Stimulated activated CD4-positive, alpha-beta T cell treated with anti-CD3 and anti-CD28 coated beads, Interleukin-12 subunit alpha, Interleukin-12 subunit beta, amount 100 ng/mL, for 24 hours (primary cell): Measurements from ENCODE around the gene DNASE1L1.
"Not testable (repeated sequence)": the region's sequence is repeated elsewhere in the genome, so short reads cannot be mapped to it uniquely, and the experiment has no call there.

ENCODE experiments used
- DNase-seq, 2 experiments: peaks; one replicate each; pipeline ENCODE4 v3.0.0-alpha.2; 2020; ENCODE audit warnings: low read depth in 2 of 2

Gene DNASE1L1

DNA sequence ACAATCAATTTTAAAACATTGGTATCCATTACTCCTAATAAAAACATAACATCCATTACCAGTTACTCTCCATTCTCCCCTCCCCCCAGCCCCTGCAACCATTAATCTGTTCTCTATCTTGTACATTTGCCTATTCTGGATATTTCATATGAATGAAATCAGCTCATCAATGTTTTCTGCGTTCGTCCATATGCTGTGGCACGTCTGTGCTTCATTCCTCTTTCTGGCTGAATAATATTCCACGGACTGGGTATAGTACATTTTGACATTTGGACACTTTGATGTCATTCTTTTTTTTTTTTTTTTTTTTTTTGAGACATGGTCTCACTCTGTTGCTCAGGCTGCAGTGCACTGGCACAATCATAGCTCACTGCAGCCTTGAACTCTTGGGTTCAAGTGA, 5.2 kb downstream of the DNASE1L1 start:
- no peak for DNase-seq

DNA sequence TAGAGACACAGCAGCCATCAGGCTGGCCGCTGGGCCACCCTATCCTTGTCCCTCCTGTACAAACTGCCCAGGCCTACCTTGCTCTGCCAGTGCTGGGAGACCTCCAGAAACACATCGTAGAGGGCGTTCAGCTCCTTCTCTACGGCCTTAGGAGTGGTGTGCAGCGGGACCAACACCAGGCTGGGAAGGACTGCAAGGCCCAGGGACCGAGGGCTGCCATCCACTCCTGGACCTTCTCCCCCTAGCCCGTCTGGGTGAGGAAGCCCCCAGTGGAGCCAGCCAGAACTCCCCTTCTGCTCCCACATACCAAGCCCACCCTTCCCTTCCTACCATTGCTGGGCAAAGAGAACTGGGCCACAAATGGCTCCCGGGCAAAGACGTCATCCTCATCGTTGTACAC, 5.9 kb downstream of the DNASE1L1 start:
- no peak for DNase-seq

- DNase-seq: no peak
These were observed 6.4 kb downstream of the DNASE1L1 start for GRCh38 chrX:154402622-154403127.

DNA sequence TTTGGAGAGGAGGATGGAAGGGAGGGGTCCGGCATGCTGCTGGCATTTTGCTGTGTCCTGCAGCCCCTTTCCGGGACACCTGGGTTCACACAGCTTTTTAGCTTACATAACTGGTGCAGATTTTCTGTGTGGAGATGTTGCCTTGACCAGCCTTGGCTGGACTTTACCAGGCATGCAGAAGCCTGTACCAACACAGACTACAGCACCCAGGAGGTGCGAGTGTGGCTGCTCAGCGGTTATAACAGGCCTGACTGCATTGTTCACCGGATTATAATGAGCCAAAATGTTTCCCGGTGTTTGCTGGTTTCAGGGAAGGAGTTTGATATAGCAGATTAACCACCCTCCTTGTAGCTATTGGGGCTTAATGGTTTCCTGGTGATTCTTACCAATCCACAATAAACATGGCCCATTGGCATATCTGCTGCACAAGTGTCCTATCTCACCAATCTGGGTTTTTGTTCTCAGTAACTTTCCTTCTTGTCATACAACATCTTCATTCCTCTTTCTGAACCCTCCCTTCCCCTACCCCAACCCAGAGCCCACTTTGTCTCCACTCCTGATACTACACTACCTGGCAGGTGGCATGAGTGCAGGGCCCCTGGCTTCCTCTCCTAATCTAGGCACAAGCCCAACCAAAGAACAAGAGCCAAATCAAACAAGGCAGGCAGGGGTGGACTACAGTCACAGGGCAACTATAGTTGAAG, 7.0 kb downstream of the DNASE1L1 start:
- no peak for DNase-seq

- DNase-seq: no peak
These were observed 7.8 kb downstream of the DNASE1L1 start for GRCh38 chrX:154401045-154401799.

DNA sequence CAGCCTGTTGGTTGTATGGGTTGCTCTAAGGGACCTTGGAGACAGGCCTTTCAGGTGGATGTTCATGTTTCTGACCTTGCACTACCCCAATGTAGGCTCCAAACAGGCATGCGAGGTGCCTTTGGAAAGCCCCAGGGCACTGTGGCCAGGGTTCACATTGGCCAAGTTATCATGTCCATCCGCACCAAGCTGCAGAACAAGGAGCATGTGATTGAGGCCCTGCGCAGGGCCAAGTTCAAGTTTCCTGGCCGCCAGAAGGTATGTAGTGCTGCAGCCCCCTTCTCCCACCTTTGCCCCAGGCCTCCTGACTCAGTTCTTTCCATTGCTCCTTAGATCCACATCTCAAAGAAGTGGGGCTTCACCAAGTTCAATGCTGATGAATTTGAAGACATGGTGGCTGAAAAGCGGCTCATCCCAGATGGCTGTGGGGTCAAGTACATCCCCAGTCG, 8.7 kb downstream of the DNASE1L1 start:
- not testable (repeated sequence) for DNase-seq

GRCh38 chrX:154399527-154400368, 9.3 kb downstream of the DNASE1L1 start:
- no peak for DNase-seq

DNA sequence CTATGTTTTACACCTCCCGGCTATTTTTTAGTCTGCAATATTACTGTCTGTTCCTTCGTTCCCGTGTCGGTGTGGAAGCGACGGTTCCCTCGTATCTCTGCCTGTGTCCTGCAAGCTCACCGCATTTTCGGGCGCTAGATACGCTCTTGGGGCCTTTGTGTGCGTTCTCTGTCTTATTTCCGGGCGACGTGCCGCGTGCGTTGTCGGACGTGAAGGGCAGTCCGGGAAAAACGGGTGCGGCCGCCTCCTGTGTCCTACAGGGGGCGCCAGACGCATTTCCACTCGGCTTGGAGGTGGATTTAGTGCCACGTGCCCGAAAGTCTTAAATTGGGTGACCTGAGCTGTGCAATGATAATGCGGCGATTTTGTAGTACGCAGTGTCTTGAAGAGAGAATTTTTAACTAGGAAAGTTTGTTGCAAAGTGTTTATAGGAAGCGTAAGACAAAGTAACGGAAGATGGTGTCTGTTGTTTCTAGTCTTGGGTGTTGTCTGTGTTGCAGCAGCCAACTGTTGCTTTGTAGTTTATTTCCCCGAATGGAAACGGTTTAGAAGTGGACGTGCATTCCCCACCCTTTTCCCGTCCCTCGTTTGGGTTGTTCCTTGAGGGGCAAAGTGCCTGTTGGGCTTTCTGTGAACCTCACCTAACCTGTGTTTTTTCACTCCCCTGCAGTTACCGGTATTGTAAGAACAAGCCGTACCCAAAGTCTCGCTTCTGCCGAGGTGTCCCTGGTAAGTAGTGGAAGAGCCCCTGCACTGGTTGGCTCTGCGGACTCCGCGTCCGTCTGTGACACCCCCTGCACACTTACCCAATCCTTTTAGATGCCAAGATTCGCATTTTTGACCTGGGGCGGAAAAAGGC, 10.2 kb downstream of the DNASE1L1 start:
- peak; percentile 50 to 65 for DNase-seq

- peak; percentile 81 to 82 for DNase-seq
These were observed 11.0 kb downstream of the DNASE1L1 start, which contains the start of gene RPL10 for GRCh38 chrX:154397888-154398667. Gene RPL10, plus strand, starts transcription at chrX:154398377. Its CDS starts 143 bp downstream, at chrX:154398520.

DNA sequence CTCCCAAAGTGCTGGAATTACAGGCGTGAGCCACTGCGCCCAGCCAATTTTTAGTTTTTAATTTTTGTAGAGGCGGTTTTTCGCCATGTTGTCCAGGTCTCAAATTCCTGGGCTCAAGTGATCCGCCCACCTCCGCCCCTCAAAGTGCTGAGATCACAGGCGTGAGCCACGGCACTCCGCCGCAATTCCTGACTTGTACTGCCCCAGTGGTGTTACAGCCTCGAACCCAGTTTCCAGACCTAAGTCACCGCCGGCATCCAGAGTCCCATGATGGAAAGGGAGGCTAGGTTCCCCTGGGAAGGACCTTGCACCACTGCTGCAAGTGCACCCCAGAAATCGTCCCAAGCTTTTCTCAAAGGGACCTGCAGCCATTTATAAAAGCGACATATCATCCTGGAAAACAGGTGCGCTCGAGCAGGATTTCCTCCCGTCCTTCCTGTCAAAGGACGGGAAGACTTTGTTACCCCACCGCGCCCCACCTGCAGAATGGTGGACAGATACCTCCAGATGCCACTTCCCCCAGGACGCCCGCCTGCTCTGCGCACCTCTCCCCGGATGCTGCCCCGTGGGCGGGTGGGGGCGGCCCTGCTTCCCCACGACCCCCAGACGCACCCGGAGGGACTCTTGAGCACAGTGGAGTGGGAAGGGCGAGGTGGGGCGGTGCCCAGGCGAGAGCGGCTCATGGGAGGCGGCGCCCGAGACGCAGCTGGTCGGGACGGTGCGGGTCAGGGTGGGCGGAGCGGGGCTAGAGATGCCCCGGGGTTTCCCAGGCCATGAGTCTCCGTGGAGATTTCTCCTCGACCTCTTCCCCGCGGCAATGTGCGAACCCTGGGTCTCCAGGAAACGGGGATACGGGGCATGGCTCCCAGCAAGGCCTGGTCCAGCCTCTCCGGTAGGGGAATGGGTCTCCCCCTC, 11.8 kb downstream of the DNASE1L1 start:
- peak; percentile 52 to 64 for DNase-seq

DNA sequence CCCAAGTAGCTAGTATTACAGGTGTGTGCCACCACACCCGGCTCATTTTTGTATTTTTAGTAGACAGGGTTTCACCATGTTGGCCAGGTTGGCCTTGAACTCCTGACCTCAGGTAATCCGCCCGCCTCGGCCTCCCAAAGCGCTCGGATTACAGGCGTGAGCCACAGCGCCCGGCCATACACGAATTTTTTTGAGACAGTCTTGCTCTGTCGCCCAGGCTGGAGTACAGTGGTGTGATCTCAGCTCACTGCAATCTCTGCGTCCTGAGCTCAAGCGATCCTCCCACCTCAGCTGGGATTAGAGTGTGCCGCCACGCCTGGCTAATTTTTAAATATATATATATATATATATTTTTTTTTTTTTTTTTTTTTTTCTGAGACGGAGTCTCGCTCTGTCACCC, 12.7 kb downstream of the DNASE1L1 start:
- not testable (repeated sequence) for DNase-seq

- DNase-seq: not testable (repeated sequence)
These were observed 19.0 kb downstream of the DNASE1L1 start for GRCh38 chrX:154389812-154390747.

DNA sequence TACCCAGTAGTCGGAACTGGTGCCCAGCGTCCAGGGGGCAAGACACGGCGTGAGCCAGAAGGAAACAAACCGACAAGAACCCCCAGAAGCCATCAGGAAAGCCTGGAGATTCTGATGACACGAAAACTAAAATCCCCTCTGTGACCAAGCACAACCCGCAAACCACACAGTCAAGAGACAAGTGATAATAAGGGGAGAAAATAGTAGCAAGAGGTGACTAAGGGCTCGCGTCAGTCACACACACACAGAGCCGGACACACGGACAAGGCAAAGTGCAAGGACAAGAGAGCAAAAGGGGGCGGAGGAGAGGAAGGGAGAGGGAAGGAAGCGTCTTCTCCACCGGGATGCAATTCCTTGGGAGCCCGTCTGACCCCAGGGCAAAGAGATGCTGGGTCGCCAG, 20.4 kb downstream of the DNASE1L1 start:
- not testable (repeated sequence) for DNase-seq

DNA sequence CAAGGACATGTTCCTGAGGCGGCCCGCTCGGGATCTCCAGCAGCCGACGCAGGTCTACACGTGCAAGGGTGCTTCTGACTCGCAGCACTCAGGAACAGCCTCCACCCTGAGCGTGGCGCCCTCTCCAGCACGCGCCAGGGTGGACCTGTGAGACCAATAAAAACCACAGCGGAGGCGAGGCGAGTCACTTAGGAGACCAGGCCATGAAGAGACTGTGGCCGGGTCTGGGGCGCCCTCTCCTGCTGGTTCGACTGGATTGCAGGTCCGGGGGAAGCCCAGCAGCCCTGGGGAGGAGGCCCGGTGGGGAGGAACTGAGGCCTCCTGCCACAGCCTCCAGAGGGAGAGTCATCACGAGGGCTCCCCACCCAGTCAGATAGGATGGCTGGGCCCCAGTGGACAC, 21.0 kb downstream of the DNASE1L1 start:
- DNase-seq: not testable (repeated sequence)

GRCh38 chrX:154384284-154384892, 24.7 kb downstream of the DNASE1L1 start:
- no peak for DNase-seq

DNA sequence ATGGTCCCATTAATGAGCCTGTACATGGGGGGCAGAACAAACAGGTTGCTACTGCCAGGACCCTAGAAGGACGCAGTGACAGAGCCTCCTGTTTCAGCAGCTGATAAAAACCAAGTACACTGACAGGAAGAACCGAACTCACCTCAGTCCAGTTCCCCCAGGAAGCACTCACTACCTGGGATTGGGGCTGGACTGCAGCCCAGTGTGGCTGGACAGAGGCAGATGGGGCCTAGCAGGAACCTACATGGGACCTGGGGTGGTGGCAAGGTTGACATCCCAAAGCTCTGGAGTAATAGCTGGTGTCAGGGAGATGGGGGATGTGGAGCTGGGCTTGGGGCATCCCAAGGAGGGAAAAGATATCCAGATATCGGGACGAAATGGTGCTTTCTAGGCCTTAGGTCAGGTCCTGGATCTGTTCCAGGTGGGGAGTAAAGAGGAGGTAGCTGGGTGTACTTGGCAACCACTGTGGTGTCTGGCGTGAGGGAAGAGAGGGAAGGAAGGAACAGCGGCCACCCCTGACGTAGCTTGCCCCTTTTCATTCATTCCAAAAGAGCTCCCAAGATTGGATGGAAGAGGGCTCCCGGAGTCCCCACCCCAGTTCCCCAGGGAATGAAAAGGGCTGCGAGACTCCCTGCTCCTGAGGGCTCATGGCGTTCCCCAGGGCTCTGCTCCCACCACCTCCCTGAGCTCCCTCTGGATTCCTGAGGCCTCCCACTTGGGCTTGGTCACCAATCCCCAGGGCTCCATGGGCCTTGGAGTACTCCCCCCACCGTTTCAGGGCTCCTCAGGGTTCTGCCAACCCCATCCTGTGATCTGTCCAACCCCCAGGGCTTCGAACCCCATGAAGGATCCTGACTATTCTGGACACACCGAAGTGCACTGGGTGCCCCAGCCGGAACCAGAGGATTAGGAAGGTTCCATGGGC, 25.4 kb downstream of the DNASE1L1 start:
- no peak for DNase-seq
